ENCODE measurements around the gene MRPL36.

GRCh38 chr5:1785984-1786383, 13.7 kb downstream of the MRPL36 start:
- TF ChIP-seq CTCF (conservative IDR thresholded peaks at IDR 0.05 in 1 of 2, IDR thresholded peaks at IDR 0.05 in 1 of 2; ENCODE audit: low read depth in 1 of 2, low read length in 2 of 2) = no peak
- TF ChIP-seq EZH2 (IDR thresholded peaks at IDR 0.05; ENCODE audit: low read length, missing control alignments) = no peak
